ENCODE data around the gene ZEB1.

DNA sequence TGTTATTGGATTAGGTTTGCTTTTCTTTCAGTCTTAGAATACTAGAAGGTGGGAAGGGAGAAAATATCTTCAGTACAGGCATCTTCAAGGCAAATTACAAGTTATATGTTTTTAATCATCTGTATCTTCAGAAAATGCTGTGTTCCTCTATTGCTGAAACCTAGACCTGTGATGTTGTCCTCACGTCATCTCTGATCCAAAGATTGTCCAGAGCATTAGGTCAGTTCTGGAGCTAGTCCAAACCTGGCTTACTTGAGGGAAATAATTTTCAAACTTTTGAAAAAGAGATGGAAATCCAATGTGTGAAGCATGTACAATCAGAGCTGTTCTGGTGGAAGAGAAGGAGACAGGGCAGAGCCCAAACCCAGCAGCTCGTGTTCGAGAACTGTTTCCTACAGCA is 217.3 kb downstream of the ZEB1 start:
- TF ChIP-seq, protein P1, sequence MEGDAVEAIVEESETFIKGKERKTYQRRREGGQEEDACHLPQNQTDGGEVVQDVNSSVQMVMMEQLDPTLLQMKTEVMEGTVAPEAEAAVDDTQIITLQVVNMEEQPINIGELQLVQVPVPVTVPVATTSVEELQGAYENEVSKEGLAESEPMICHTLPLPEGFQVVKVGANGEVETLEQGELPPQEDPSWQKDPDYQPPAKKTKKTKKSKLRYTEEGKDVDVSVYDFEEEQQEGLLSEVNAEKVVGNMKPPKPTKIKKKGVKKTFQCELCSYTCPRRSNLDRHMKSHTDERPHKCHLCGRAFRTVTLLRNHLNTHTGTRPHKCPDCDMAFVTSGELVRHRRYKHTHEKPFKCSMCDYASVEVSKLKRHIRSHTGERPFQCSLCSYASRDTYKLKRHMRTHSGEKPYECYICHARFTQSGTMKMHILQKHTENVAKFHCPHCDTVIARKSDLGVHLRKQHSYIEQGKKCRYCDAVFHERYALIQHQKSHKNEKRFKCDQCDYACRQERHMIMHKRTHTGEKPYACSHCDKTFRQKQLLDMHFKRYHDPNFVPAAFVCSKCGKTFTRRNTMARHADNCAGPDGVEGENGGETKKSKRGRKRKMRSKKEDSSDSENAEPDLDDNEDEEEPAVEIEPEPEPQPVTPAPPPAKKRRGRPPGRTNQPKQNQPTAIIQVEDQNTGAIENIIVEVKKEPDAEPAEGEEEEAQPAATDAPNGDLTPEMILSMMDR (IDR thresholded peaks at IDR 0.05 in 2 of 3, conservative IDR thresholded peaks at IDR 0.05 in 1 of 3; ENCODE audit: control insufficient read depth in 2 of 3, extremely low read depth in 1 of 3, insufficient read depth in 1 of 3, low read depth in 3 of 3, low read length in 3 of 3) = no peak
- TF ChIP-seq MAX (IDR thresholded peaks at IDR 0.05; ENCODE audit: low read depth, low read length) = no peak
- no peak for TF ChIP-seq EGR1 (IDR thresholded peaks at IDR 0.05; ENCODE audit: borderline replicate concordance in 1 of 2, low read depth in 2 of 2, low read length in 2 of 2)
- no peak for TF ChIP-seq SUZ12 (IDR thresholded peaks at IDR 0.05; ENCODE audit: unreplicated experiment)
